Testis (tissue), 3 donors: Measurements from ENCODE around the gene MAMLD1. TPM values are rescaled to one million over a fixed set of nuclear protein-coding genes. Genes with fewer than 3 reads are reported as not detected.

Experiments
- DNase-seq: peaks from one replicate; pipeline ENCODE4 v3.0.0-alpha.2; 2019
- H3K27ac ChIP-seq, 2 donors: fragments of 200-600 bp; sonication (generic); one replicate each; pipeline ENCODE4 v1.5.1; 2019
- H3K27me3 ChIP-seq: fragments of 200-600 bp; sonication (generic); one replicate; pipeline ENCODE4 v1.5.1; 2019
- H3K36me3 ChIP-seq: fragments of 200-600 bp; sonication (generic); one replicate; pipeline ENCODE4 v1.5.1; 2017; ENCODE audit warnings: low read depth; ENCODE audit errors: missing control alignments
- H3K4me1 ChIP-seq: fragments of 200-600 bp; sonication (generic); one replicate; pipeline ENCODE4 v1.5.1; 2019
- H3K4me3 ChIP-seq, 2 donors: fragments of 200-600 bp; sonication (generic); one replicate each; pipeline ENCODE4 v1.5.1; 2017 to 2019
- H3K9me3 ChIP-seq: fragments of 200-600 bp; sonication (generic); one replicate; pipeline ENCODE4 v1.5.1; 2017
- POLR2A ChIP-seq: fragments of 450-650 bp; IDR thresholded peaks from one replicate; pipeline ENCODE4 v1.6.1; 2017; ENCODE audit warnings: antibody characterized with exemption, mild to moderate bottlenecking, moderate library complexity
- WGBS, 2 donors: methylation state at CpG; one replicate each; pipeline ENCODE4 v1.1.5; 2018; 5-methylcytosine and 5-hydroxymethylcytosine counted together
- intact Hi-C: fragments of 100-400 bp; cut with DNase I; formaldehyde crosslinking; loops from one replicate; pipeline ENCODE4 v1.15.1; 2023; ENCODE audit warnings: low total_unique reads
- polyA plus RNA-seq: library from polyadenylated mRNA; stranded (reverse); fragments of 350-450 nt; fragmentation: Illumina TruSeq; extraction: RNeasy Lipid Tissue Mini Kit (QIAGEN cat#74804); gene quantifications from one replicate; pipeline ENCODE4 v1.2.3, GENCODE V29; 2014; ENCODE audit warnings: low read depth, low replicate concordance; ENCODE audit not compliant: insufficient read depth
- total RNA-seq, 2 donors: library from RNA; depleted of rRNA; stranded (reverse); fragments of >200 nt; gene quantifications; one replicate each; pipeline ENCODE4 v1.2.3, GENCODE V29; 2016
- TF ChIP-seq, protein P1 (sequence below), 3 experiments: fragments of 450-650 bp in 2 of 3; fragments of 200-600 bp in 1 of 3; sonication (generic) in 1 of 3; IDR thresholded peaks; one replicate each; pipeline ENCODE4 v1.5.1; 2016 to 2019; ENCODE audit warnings: antibody characterized with exemption in 3 of 3, mild to moderate bottlenecking in 2 of 3, moderate library complexity in 1 of 3

Gene MAMLD1
- total and polyA plus RNA-seq, 3 donors from 2014 or later: 31.3 to 91.5 (median 70.6) TPM

- TF ChIP-seq, protein P1, sequence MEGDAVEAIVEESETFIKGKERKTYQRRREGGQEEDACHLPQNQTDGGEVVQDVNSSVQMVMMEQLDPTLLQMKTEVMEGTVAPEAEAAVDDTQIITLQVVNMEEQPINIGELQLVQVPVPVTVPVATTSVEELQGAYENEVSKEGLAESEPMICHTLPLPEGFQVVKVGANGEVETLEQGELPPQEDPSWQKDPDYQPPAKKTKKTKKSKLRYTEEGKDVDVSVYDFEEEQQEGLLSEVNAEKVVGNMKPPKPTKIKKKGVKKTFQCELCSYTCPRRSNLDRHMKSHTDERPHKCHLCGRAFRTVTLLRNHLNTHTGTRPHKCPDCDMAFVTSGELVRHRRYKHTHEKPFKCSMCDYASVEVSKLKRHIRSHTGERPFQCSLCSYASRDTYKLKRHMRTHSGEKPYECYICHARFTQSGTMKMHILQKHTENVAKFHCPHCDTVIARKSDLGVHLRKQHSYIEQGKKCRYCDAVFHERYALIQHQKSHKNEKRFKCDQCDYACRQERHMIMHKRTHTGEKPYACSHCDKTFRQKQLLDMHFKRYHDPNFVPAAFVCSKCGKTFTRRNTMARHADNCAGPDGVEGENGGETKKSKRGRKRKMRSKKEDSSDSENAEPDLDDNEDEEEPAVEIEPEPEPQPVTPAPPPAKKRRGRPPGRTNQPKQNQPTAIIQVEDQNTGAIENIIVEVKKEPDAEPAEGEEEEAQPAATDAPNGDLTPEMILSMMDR (IDR thresholded peaks at IDR 0.05): no peak
- no peak for TF ChIP-seq POLR2A
- no peak overlapping the region for H3K27ac ChIP-seq
- H3K36me3 ChIP-seq: no peaks in the 10 kb centered on the region
- H3K4me3 ChIP-seq: no peak overlapping the region
- H3K4me1 ChIP-seq: peaks cover 16% of the 10 kb centered on the region
- no peak for DNase-seq
- no peaks in the 10 kb centered on the region for H3K9me3 ChIP-seq
- intact Hi-C loops: no loop called here
- H3K27me3 ChIP-seq: no peaks in the 10 kb centered on the region
- 59 to 65% methylated on average over 2 of the region's 2 CpGs for WGBS, 2 donors
These were observed 112.3 kb downstream of the MAMLD1 start for GRCh38 chrX:150475461-150475860.

DNA sequence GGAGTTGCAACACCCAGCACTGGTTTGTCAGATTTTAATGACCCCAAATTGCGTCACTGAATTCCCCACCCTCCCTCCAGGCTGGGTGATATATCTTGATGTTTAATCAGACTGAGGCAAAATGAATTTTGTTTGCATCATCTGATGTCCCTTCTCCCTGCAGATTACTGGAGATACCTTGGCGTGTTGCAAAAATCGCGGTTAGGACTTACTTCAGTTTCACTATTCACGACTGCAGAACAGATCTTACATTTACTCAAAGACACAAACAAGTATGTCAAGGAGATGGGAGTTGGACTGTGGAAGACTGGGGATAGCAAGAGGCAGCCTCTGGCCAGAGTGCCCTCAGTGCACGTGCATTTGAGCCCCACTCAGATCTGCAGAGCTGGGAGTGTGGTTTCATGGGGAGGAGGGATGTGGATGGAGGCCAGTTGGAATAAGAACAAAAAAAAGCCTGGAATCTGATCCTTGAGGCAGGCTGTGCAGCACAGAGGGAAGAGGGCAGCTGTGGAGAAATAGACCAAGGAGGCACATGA lies 113.1 kb downstream of the MAMLD1 start:
- WGBS, 2 donors: 47 to 68% methylated on average over 6 of the region's 6 CpGs
- intact Hi-C loops: no loop called here
- no peak for DNase-seq
- H3K4me1 ChIP-seq: peaks cover 18% of the 10 kb centered on the region
- no peak overlapping the region for H3K4me3 ChIP-seq
- no peaks in the 10 kb centered on the region for H3K36me3 ChIP-seq
- TF ChIP-seq POLR2A: no peak
- TF ChIP-seq, protein P1 (IDR thresholded peaks at IDR 0.05): no peak
- H3K9me3 ChIP-seq: no peaks in the 10 kb centered on the region
- H3K27ac ChIP-seq: no peak overlapping the region
- H3K27me3 ChIP-seq: no peaks in the 10 kb centered on the region

- Histone ChIP-seq H3K4me3 (no peak overlapping the region), H3K27me3 (no peaks in the 10 kb centered on the region), H3K4me1 (peaks cover 18% of the 10 kb centered on the region), H3K9me3 (no peaks in the 10 kb centered on the region), H3K36me3 (no peaks in the 10 kb centered on the region), H3K27ac (peak overlapping the region in 1 of 2 donors; percentile 45)
- intact Hi-C loops: no loop called here
- 29 to 41% methylated on average over 6 to 10 of the region's 10 CpGs for WGBS, 2 donors
- DNase-seq: no peak
- TF ChIP-seq, protein P1 (IDR thresholded peaks at IDR 0.05): no peak
- TF ChIP-seq POLR2A: no peak
These were observed 114.3 kb downstream of the MAMLD1 start for GRCh38 chrX:150477371-150477770.

GRCh38 chrX:150478496-150479492 lies 115.7 kb downstream of the MAMLD1 start:
- no peak for DNase-seq
- Histone ChIP-seq H3K27me3 (no peaks in the 10 kb centered on the region), H3K9me3 (no peaks in the 10 kb centered on the region), H3K4me3 (no peak overlapping the region), H3K36me3 (no peaks in the 10 kb centered on the region), H3K4me1 (peaks cover 18% of the 10 kb centered on the region), H3K27ac (peak overlapping the region in 1 of 2 donors; percentile 45)
- intact Hi-C loops: no loop called here
- WGBS, 2 donors: 50 to 55% methylated on average over 13 of the region's 13 CpGs
- TF ChIP-seq, protein P1 (IDR thresholded peaks at IDR 0.05): no peak
- no peak for TF ChIP-seq POLR2A
